Measurements from ENCODE around the gene POLK.

POLK gene

GRCh38 chr5:75513841-75514240 lies 2.1 kb downstream of the POLK start:
- peaks cover 14% of the 10 kb centered on the region for H3K4me1 ChIP-seq
- H3K4me3 ChIP-seq (ENCODE audit: low read depth, low read length) = peak overlapping the region; percentile 85
- DNase-seq = no peak
- no peaks in the 10 kb centered on the region for H3K9me3 ChIP-seq
- TF ChIP-seq, protein P1, sequence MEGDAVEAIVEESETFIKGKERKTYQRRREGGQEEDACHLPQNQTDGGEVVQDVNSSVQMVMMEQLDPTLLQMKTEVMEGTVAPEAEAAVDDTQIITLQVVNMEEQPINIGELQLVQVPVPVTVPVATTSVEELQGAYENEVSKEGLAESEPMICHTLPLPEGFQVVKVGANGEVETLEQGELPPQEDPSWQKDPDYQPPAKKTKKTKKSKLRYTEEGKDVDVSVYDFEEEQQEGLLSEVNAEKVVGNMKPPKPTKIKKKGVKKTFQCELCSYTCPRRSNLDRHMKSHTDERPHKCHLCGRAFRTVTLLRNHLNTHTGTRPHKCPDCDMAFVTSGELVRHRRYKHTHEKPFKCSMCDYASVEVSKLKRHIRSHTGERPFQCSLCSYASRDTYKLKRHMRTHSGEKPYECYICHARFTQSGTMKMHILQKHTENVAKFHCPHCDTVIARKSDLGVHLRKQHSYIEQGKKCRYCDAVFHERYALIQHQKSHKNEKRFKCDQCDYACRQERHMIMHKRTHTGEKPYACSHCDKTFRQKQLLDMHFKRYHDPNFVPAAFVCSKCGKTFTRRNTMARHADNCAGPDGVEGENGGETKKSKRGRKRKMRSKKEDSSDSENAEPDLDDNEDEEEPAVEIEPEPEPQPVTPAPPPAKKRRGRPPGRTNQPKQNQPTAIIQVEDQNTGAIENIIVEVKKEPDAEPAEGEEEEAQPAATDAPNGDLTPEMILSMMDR (IDR thresholded peaks at IDR 0.05; ENCODE audit: low read depth, low read length) = no peak
- no peaks in the 10 kb centered on the region for H3K27me3 ChIP-seq
- no peaks in the 10 kb centered on the region; the same call in 1 of the 2 replicates for H3K36me3 ChIP-seq

GRCh38 chr5:75514323-75514722 lies 2.6 kb downstream of the POLK start:
- Histone ChIP-seq H3K4me3 (ENCODE audit: low read depth, low read length) (no peak overlapping the region), H3K36me3 (no peaks in the 10 kb centered on the region; the same call in 1 of the 2 replicates), H3K4me1 (peaks cover 18% of the 10 kb centered on the region), H3K9me3 (no peaks in the 10 kb centered on the region), H3K27me3 (no peaks in the 10 kb centered on the region)
- TF ChIP-seq, protein P1 (IDR thresholded peaks at IDR 0.05; ENCODE audit: low read depth, low read length) = no peak
- no peak for DNase-seq

GRCh38 chr5:75519761-75520160 lies 8.1 kb downstream of the POLK start:
- TF ChIP-seq, protein P1 (IDR thresholded peaks at IDR 0.05; ENCODE audit: low read depth, low read length) = no peak
- Histone ChIP-seq H3K9me3 (no peaks in the 10 kb centered on the region), H3K4me3 (ENCODE audit: low read depth, low read length) (no peak overlapping the region), H3K36me3 (no peaks in the 10 kb centered on the region), H3K27me3 (no peaks in the 10 kb centered on the region), H3K4me1 (peaks cover 21% of the 10 kb centered on the region)
- DNase-seq = no peak

DNA sequence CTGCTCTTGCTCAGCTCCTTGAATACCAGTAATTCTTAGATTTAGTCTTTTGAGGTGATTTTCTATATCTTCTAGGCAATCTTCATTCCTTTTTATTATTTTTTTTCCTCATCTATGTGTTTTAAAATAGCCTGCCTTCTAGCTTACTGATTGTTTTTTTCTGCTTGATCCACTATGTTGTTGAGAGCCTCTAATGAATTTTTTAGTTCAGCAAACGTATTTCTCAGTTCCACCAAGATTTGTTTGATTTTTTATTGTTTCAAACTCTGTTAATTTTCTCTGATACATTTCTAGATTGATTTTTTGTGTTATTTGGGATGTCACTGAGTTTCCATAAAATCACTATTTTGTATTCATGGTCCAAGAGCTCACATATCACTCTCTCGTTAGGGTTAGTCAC lies 9.5 kb downstream of the POLK start:
- Histone ChIP-seq H3K4me1 (peaks cover 21% of the 10 kb centered on the region), H3K9me3 (no peaks in the 10 kb centered on the region), H3K27me3 (no peaks in the 10 kb centered on the region), H3K4me3 (ENCODE audit: low read depth, low read length) (no peak overlapping the region), H3K36me3 (no peaks in the 10 kb centered on the region)
- DNase-seq = no peak
- TF ChIP-seq, protein P1 (IDR thresholded peaks at IDR 0.05; ENCODE audit: low read depth, low read length) = no peak

DNA sequence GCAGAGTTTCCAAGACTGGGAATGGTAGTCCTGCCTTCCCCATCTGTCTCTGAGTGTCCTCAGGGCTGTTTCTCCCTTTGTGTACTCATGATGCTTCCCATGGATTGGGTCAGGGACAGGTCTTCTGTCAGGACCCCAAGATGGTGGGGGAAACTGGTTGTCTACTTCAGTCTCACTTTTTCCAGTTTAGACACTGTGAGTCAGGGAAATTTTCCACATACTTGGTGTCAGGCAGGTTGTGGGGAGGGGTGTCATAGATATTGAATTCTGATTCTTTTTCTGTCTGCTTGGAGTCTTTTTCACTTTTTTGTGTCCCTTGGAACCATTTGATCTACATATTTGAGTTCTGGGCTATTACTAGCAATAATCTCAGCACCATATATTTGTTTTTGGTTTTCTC lies 10.3 kb downstream of the POLK start:
- H3K27me3 ChIP-seq = no peaks in the 10 kb centered on the region
- peaks cover 16% of the 10 kb centered on the region for H3K4me1 ChIP-seq
- TF ChIP-seq, protein P1 (IDR thresholded peaks at IDR 0.05; ENCODE audit: low read depth, low read length) = no peak
- H3K4me3 ChIP-seq (ENCODE audit: low read depth, low read length) = no peak overlapping the region
- H3K36me3 ChIP-seq = no peaks in the 10 kb centered on the region
- no peak for DNase-seq
- no peaks in the 10 kb centered on the region for H3K9me3 ChIP-seq

DNA sequence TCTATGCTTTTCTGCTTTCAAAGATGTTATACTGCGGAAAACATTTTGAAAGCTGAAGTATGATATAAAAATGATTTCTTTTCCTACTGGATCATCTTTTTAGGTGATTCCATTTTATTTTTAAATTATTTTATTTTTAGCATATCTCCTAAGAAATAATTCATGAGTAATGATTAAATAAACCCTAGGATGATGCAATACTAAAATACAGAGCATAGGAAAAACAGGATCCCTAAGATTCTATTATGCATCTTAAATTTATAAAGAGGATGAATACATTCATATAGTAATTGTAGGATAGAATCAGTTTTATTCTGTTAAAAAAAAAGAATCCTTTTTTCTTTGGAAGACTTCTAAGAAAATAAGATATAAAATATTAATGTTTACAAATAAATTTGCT lies 10.9 kb downstream of the POLK start:
- TF ChIP-seq, protein P1 (IDR thresholded peaks at IDR 0.05; ENCODE audit: low read depth, low read length) = no peak
- H3K4me1 ChIP-seq = peaks cover 14% of the 10 kb centered on the region
- H3K4me3 ChIP-seq (ENCODE audit: low read depth, low read length) = no peak overlapping the region
- H3K36me3 ChIP-seq = 0 out of 2 replicates have a peak, but pooled peaks cover 1% of the 10 kb centered on the region
- DNase-seq = no peak
- no peaks in the 10 kb centered on the region for H3K9me3 ChIP-seq
- no peaks in the 10 kb centered on the region for H3K27me3 ChIP-seq
